HG03460 (cell line): ENCODE data around the gene PKN3.
"Not testable (repeated sequence)": the region's sequence is repeated elsewhere in the genome, so short reads cannot be mapped to it uniquely, and the experiment has no call there.

ENCODE experiments used
- ATAC-seq: cut with Tn5 transposase; IDR thresholded peaks from one replicate; pipeline ENCODE4 v1.9.1; 2021; ENCODE audit not compliant: unreplicated experiment

The PKN3 gene

GRCh38 chr9:128702445-128702948, at the start of gene PKN3:
Gene PKN3 (plus strand): TSS chr9:128702503. CDS start chr9:128702916, 413 bp downstream.
- peak; percentile 68 for ATAC-seq

- no peak for ATAC-seq
Observed at GRCh38 chr9:128653908-128654307, 48.4 kb upstream of the PKN3 start.

GRCh38 chr9:128654481-128654880, 47.8 kb upstream of the PKN3 start:
- no peak for ATAC-seq

- peak; percentile 63 for ATAC-seq
Observed at GRCh38 chr9:128656416-128657343, 45.6 kb upstream of the PKN3 start, which contains the start of gene DYNC2I2. Gene DYNC2I2 (minus strand): TSS chr9:128656847. CDS start chr9:128656726, 121 bp downstream.

- no peak for ATAC-seq
Observed at GRCh38 chr9:128657344-128657704, 45.0 kb upstream of the PKN3 start.

- ATAC-seq = no peak
Observed at GRCh38 chr9:128657796-128658195, 44.5 kb upstream of the PKN3 start.

- not testable (repeated sequence) for ATAC-seq
Observed at GRCh38 chr9:128666481-128666941, 35.8 kb upstream of the PKN3 start.

- no peak for ATAC-seq
Observed at GRCh38 chr9:128669786-128670185, 32.5 kb upstream of the PKN3 start.

- no peak for ATAC-seq
Observed at GRCh38 chr9:128675382-128675781, 26.9 kb upstream of the PKN3 start.

GRCh38 chr9:128677794-128678193, 24.5 kb upstream of the PKN3 start:
- ATAC-seq = no peak

GRCh38 chr9:128683340-128684064, 18.8 kb upstream of the PKN3 start:
- no peak for ATAC-seq

GRCh38 chr9:128684065-128684324, 18.3 kb upstream of the PKN3 start:
- peak; percentile 2 for ATAC-seq

GRCh38 chr9:128684325-128685199, 17.7 kb upstream of the PKN3 start:
- ATAC-seq = peak; percentile 32

GRCh38 chr9:128685636-128686489, 16.4 kb upstream of the PKN3 start:
- ATAC-seq = no peak

- no peak for ATAC-seq
Observed at GRCh38 chr9:128687453-128687852, 14.8 kb upstream of the PKN3 start.

- peak; percentile 61 for ATAC-seq
Observed at GRCh38 chr9:128688501-128689292, 13.6 kb upstream of the PKN3 start, which contains the start of gene SET. Gene SET (plus strand): TSS chr9:128689222. CDS start chr9:128689583, 361 bp downstream.

GRCh38 chr9:128689293-128689774, 13.0 kb upstream of the PKN3 start:
- no peak for ATAC-seq

- ATAC-seq = no peak
Observed at GRCh38 chr9:128689820-128690683, 12.3 kb upstream of the PKN3 start.
